Urinary bladder (tissue), 4 donors: ENCODE measurements around the gene XDH. TPM values are rescaled to one million over a fixed set of nuclear protein-coding genes. Genes with fewer than 3 reads are reported as not detected.

Source experiments
- DNase-seq: peaks from one replicate; pipeline ENCODE4 v3.0.0-alpha.2; 2015; ENCODE audit errors: extremely low spot score
- H3K27ac ChIP-seq: one replicate; pipeline ENCODE4 v1.5.1; 2013; ENCODE audit warnings: low read depth, mild to moderate bottlenecking, moderate library complexity
- H3K36me3 ChIP-seq: one replicate; pipeline ENCODE4 v1.6.1; 2013; ENCODE audit warnings: mild to moderate bottlenecking, moderate library complexity; ENCODE audit not compliant: insufficient read depth
- H3K4me1 ChIP-seq: one replicate; pipeline ENCODE4 v1.6.1; 2013; ENCODE audit warnings: mild to moderate bottlenecking, moderate library complexity; ENCODE audit not compliant: insufficient read depth
- H3K4me3 ChIP-seq: one replicate; pipeline ENCODE4 v1.5.1; 2013; ENCODE audit warnings: low read depth, low read length
- WGBS: extraction: QIAGEN DNeasy Blood & Tissue Kit; methylation state at CpG from one replicate; pipeline ENCODE4 v1.1.7; 2013; 5-methylcytosine and 5-hydroxymethylcytosine counted together
- polyA plus RNA-seq: library from polyadenylated mRNA; stranded (reverse); fragments of 200-250 nt; gene quantifications from one replicate; pipeline ENCODE4 v1.2.3, GENCODE V29; 2013
- total RNA-seq: library from RNA; depleted of rRNA; stranded (reverse); fragments of >200 nt; gene quantifications from one replicate; pipeline ENCODE4 v1.2.3, GENCODE V29; 2014
- donor health status: healthy with polysubstance abuse.
- donor health status: healthy.

XDH gene
- total and polyA plus RNA-seq, 2 donors: 1.5 to 2.1 TPM

GRCh38 chr2:31324016-31324633, 90.4 kb downstream of the XDH start:
- WGBS: 62% methylated on average over 5 of the region's 5 CpGs
- H3K36me3 ChIP-seq: no peaks in the 10 kb centered on the region
- peak overlapping the region; percentile 14 for H3K4me3 ChIP-seq
- no peaks in the 10 kb centered on the region for H3K4me1 ChIP-seq
- no peak overlapping the region for H3K27ac ChIP-seq
- DNase-seq: no peak

DNA sequence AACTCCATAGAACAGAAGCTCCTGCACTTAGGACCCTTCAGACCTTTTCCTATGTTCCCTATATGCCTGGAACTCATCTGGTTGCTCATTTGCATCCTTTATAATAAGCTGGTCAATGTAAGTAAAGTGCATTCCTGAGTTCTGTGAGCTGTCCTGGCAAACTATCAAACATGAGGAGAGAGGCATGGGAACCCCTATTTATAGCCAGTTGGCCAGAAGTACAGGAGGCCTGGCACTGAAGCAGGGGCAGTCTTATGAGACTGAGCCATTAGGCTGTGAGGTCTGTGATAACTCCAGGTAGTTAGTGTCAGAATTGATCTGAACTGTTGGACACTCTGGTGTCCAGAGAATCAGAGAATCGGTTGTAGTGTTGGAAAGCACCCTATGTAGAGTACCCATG, 92.2 kb downstream of the XDH start:
- Histone ChIP-seq H3K36me3 (no peaks in the 10 kb centered on the region), H3K4me1 (no peaks in the 10 kb centered on the region), H3K4me3 (no peak overlapping the region), H3K27ac (no peak overlapping the region)
- no peak for DNase-seq
- 73% methylated on average over 1 of the region's 1 CpG for WGBS

DNA sequence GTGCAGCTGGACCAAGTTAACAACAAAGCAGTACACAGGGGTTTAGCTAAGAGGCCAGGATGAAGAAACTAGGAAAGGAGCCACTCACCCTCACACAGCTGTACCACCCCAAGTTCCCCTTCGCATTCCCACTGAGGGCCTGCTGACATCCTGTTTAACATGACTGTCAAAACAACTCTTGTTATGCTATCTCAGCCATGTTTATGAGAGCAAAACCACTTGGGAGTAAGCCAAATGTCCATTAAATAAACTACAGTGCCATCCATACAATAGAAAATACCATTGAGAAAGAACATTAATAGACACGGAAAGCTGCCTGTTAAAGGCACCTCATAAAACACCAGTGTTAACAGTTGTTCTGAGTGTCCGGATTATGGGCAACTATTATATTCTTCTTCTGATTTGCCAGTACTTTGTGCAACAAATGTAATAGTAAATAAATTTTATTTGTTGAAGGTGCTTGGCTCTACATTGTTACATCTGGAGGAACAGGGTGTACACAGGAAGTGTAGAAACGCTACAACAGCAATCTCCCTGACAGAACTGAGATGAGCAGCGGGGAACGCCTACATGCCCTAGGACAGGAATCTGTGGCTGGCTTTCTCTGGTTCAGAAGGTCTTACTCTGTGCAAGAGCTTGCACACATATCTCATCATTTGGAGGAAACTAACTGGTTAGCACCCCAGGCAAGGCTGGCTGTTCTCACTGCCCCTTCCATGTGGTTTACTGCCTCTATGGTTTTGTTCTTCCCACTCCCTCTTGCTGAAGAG, 95.0 kb downstream of the XDH start:
- Histone ChIP-seq H3K4me1 (no peaks in the 10 kb centered on the region), H3K4me3 (no peak overlapping the region), H3K27ac (no peak overlapping the region), H3K36me3 (no peaks in the 10 kb centered on the region)
- DNase-seq: peak; percentile 40
- WGBS: 33% methylated on average over 6 of the region's 6 CpGs

DNA sequence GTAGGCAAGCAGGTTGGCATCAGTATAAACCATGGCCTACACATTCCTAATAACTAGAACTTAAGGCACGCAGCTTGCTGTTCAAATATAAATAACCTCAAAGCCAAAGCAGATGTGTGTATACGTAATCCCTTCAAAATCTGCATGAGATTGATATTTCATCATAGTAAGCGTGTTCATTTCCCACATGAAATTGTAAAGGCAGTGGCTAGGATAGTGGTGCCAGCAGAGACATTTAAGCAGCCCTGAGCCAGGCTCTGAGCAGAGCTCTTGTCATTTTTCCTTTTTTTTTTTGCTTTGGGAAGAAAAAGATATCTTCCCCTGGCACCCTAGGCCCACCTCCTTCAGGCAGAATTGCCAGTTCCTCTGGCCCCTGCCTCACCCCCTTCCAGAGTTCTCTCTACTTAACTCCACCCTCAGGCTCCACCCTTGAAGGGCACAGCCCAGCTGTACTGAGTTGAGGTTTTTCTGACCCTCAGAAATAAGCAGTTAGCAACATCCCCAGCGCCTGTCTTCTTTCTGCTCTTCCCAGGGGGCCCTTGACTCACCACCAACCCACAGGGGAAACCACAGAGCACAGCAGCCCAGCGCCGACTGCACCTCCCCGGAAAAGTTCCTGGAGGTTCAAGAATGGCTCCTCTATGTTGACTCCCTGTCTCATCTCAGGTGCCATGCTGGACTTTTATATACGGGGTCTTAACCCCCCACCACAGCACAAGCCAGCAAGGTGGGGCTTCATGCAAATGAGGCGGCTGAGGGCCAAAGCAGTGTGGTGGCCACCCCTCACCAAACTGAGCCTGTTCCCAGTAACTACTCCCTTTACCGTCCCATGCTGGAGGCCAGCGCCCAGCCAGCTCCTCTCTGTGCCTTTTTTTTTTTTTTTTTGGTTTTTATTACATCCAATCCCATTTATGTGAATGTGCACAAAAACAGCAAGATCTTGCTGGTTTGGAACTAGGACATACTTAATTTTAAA, 95.9 kb downstream of the XDH start:
- H3K4me1 ChIP-seq: no peaks in the 10 kb centered on the region
- H3K27ac ChIP-seq: no peak overlapping the region
- no peak overlapping the region for H3K4me3 ChIP-seq
- DNase-seq: no peak
- 69% methylated on average over 11 of the region's 11 CpGs for WGBS
- no peaks in the 10 kb centered on the region for H3K36me3 ChIP-seq

DNA sequence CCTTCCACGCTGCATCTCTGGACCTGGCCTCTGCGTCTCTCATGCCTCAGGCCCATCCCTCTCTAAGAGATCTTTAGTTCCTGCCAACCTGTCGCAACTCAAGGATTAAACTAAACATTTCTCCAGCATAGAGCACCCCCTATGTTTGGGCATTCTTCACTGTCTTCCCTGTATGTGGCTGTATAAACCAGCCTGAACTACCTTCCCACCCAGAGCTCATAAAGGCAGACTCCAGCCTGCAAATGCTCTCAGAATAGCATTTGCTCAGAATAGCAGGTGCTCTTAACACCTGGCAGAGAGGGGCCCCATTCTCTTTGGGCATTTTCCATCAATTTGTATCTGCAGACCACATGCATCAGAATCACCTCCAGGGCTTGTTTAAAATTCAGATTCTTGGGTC, 97.1 kb downstream of the XDH start:
- WGBS: 49% methylated on average over 3 of the region's 3 CpGs
- H3K36me3 ChIP-seq: no peaks in the 10 kb centered on the region
- no peak overlapping the region for H3K27ac ChIP-seq
- H3K4me1 ChIP-seq: no peaks in the 10 kb centered on the region
- DNase-seq: no peak
- H3K4me3 ChIP-seq: no peak overlapping the region

DNA sequence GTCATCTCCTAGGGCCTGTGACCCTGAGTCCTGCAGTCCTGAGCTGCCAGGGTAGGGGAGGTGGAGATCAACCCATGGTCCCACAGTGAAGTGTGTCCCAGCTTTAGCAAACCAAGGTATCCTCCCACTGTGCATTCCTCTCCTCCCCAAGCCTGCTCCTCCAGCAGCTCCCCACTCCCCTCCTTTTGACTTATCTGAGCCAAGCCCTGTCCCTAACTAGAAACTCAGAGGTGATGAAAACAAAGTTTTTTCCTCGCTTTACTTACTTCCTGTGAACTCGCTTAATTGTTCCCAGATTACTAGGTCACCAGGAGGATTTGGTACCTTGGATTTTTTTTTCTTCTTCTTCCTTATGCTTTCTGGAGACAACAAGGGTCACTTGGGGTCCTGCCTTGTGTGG, 99.8 kb downstream of the XDH start:
- no peak overlapping the region for H3K27ac ChIP-seq
- no peaks in the 10 kb centered on the region for H3K36me3 ChIP-seq
- 94% methylated on average over 2 of the region's 2 CpGs for WGBS
- no peaks in the 10 kb centered on the region for H3K4me1 ChIP-seq
- H3K4me3 ChIP-seq: no peak overlapping the region
- no peak for DNase-seq

DNA sequence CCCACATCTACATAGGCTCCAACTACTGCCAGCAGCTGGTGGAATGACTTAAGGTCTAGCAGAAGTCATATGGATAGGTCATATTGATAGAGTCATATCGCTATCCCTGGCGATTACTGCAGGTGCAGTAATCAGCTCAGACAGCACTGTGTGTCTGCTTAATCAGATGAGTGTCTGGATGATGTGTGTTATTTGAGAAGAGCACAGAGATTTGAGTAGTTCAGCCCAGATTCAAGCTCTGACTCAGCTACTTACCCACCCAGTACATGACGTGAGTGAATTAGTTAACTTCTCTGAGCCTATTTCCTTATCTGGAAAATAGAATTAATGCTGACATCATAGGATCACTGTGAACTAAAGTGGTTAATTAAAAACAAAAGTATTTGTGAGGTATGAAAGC, 101.6 kb downstream of the XDH start:
- DNase-seq: no peak
- H3K4me3 ChIP-seq: no peak overlapping the region
- 90% methylated on average over 3 of the region's 3 CpGs for WGBS

DNA sequence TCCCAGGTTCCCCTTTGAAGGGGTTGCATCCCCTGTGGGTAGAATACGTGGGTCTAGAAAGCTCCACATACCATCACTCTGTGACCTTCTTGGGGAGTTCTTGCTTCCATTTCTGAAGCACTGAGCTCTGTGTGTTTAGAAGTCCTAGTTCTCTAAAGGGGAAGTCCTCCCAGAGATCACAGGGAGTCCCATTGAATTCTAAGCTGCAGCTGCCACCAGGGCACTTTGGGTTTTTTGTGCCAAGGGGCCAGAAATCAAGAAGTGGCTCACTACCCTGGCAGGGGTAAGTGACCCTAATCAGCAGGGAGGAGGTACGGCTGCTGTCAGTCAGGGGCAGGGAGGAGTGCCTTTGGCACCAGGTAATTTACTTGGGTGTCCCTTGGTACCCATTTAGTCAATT, 109.7 kb downstream of the XDH start:
- Histone ChIP-seq H3K27ac (no peak overlapping the region), H3K36me3 (no peaks in the 10 kb centered on the region), H3K4me3 (no peak overlapping the region), H3K4me1 (no peaks in the 10 kb centered on the region)
- DNase-seq: no peak
- WGBS: 80% methylated on average over 2 of the region's 2 CpGs

More for the DNA sequence above, 101.6 kb downstream of the XDH start:
- H3K27ac ChIP-seq: no peak overlapping the region
- no peaks in the 10 kb centered on the region for H3K4me1 ChIP-seq
- H3K36me3 ChIP-seq: no peaks in the 10 kb centered on the region

DNA sequence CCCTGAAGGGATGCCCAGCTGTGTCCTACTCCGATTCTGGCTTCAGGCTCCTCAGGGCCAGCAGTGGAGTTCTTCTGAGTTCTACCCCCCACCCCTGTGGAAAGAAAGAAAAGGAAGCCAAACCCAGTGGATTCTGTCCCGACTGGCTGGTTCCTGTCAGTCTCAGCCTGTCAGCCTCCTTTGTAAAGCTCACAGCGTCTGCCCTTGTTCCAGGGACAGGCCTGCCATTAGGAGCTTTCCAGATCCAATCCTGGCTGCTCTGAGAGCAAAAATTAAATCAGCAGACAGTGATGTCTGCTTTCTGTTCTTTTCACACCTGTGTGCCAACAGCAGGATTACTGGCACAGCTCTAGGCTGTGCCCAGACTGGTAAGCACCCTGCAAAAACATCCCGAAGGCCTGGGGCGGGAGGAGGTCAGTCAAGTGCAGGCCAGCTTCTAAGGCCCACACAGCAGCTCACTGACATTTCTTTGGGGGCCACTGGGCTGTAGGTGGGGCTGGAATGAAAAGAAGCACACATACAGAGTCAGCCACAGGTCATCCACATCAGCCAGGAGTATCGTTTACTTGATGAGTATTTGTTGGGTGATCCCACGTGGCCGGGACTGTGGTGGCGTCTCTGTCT, 111.5 kb downstream of the XDH start:
- no peak for DNase-seq
- no peak overlapping the region for H3K27ac ChIP-seq
- no peak overlapping the region for H3K4me3 ChIP-seq
- no peaks in the 10 kb centered on the region for H3K4me1 ChIP-seq
- no peaks in the 10 kb centered on the region for H3K36me3 ChIP-seq
- 46% methylated on average over 9 of the region's 9 CpGs for WGBS

GRCh38 chr2:31300309-31300708, 114.2 kb downstream of the XDH start:
- H3K4me3 ChIP-seq: no peak overlapping the region
- DNase-seq: no peak
- no peak overlapping the region for H3K27ac ChIP-seq
- H3K36me3 ChIP-seq: no peaks in the 10 kb centered on the region
- H3K4me1 ChIP-seq: no peaks in the 10 kb centered on the region

DNA sequence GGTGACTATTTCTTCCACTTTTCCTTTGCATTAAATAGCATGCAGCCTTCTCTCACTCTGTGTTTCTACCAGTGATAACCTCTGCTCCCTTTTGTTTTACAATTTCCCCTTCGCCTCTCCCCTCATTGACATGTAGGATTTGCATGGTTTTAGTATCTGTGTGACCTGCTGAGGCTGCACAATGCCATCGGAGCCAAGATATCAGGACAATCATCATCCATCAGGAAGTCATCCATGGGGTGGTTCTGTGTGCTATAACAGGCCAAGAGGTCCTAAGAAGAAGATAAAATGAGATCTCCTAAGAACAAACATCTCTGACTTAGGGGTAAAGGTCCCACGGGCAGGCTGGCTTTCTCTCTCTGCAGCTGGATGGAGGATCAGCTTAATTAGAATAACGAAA, 115.0 kb downstream of the XDH start:
- WGBS: 60% methylated on average over 4 of the region's 4 CpGs

DNA sequence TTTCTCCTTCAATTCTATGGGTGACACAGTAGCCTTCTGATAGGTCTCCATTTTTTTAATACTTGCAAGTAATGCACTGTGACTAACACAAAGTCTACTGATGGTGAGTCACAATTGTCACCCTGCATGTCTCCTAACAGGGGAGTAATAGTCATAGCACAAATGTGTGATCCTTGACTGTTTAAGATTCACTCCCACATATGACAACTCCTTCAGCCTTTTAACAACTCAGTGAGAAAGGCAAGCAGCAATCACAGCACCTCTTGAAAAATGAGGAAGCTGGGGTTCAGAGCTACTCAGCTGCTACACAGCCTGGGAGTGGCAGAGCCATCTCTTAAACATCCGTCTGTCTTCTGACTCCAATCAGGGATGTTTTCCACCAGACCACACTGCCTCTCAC, 116.8 kb downstream of the XDH start:
- no peak for DNase-seq
- H3K27ac ChIP-seq: no peak overlapping the region
- WGBS: 54% methylated on average over 1 of the region's 1 CpG

More for the DNA sequence above, 115.0 kb downstream of the XDH start:
- Histone ChIP-seq H3K4me1 (no peaks in the 10 kb centered on the region), H3K4me3 (no peak overlapping the region), H3K36me3 (no peaks in the 10 kb centered on the region), H3K27ac (no peak overlapping the region)
- no peak for DNase-seq

GRCh38 chr2:31296641-31297287, 117.8 kb downstream of the XDH start:
- H3K36me3 ChIP-seq: no peaks in the 10 kb centered on the region
- WGBS: 56% methylated on average over 8 of the region's 8 CpGs
- no peaks in the 10 kb centered on the region for H3K4me1 ChIP-seq
- no peak overlapping the region for H3K27ac ChIP-seq
- H3K4me3 ChIP-seq: no peak overlapping the region
- no peak for DNase-seq

More for the DNA sequence above, 116.8 kb downstream of the XDH start:
- H3K4me3 ChIP-seq: no peak overlapping the region
- H3K36me3 ChIP-seq: no peaks in the 10 kb centered on the region
- no peaks in the 10 kb centered on the region for H3K4me1 ChIP-seq
